ENCODE data around the gene PRSS33.

PRSS33 gene

GRCh38 chr16:2739625-2740430, 47.5 kb downstream of the PRSS33 start:
- FAIRE-seq, result no peak

- FAIRE-seq, result no peak
Measured at GRCh38 chr16:2738615-2739014, 48.7 kb downstream of the PRSS33 start.

GRCh38 chr16:2737895-2738418, 49.4 kb downstream of the PRSS33 start:
- no peak for FAIRE-seq

DNA sequence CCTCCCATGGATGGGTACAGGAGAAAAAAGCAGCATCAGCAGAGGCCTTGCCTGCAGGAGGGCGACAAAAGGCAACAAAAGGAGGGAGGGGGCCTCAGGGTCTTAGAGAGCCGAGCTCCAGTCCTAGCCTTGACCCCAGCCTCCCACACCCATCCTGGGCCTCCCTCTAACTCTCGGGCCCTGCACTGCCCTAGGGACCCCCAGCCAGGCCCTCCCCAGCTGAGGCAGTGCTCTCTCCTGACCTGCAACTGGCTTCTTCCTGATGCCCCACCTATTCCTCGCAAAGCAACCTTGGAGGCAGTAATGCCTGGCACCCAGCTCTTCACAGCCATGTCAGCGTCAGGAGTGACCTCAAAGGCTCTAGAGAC, 50.1 kb downstream of the PRSS33 start:
- no peak for FAIRE-seq

DNA sequence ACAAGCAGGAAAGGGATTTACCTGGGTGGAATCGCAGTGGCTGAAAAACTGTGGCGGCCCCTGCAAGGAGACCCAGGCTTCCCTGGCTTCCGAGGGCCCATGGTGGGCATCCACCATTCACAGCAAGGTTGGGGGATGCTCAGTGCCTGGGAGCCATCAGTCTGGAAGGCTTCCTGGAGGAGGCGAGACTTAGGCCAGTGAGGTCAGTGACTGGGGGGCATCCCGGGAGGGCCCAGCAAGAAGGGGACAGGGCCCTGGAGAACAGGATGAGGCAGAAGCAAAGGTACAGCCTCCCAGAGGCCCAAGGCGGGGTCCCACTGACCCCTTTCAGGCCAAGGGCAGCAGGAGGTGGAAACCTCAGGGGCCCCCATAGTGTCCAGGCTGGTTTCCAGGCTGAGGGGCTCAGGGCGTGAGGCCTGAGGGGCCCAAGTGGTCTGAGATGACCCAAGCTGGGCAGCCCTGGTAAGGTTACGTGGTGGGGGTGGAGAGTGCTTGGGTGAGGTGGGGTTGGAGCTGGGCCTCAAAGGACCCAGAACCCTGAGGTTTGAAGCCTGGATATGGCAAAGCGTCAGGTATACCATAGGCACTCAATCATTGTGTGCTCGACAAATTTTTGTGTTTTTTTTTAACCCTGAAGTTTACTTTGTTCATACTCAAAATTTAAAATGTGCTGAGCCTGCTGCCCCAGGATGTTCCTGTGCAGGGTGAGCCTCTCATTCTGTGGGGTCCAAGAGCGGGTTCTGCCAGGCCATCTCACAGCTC, 50.7 kb downstream of the PRSS33 start:
- FAIRE-seq, result no peak

GRCh38 chr16:2734844-2735515, 52.4 kb downstream of the PRSS33 start:
- no peak for FAIRE-seq
